GM12878 (cell line): Measurements from ENCODE around the gene TCIRG1. TPM values are rescaled to one million over a fixed set of nuclear protein-coding genes. Genes with fewer than 3 reads are reported as not detected.

Source experiments
- CHD2 ChIP-seq: IDR thresholded peaks from 2 replicates; pipeline ENCODE4 v1.6.1; 2011; ENCODE audit warnings: low read depth, low read length, improper control_type of control experiment, borderline replicate concordance
- FOS ChIP-seq: IDR thresholded peaks from 3 replicates; pipeline ENCODE4 v1.6.1; 2011; ENCODE audit warnings: borderline replicate concordance; ENCODE audit not compliant: insufficient read length; ENCODE audit errors: extremely low read depth
- HDGF ChIP-seq: fragments of 450-650 bp; IDR thresholded peaks from 2 replicates; pipeline ENCODE4 v1.6.1; 2016; ENCODE audit warnings: antibody characterized with exemption
- LARP7 ChIP-seq: fragments of 450-650 bp; IDR thresholded peaks from 2 replicates; pipeline ENCODE4 v1.6.1; 2017; ENCODE audit warnings: mild to moderate bottlenecking
- SIX5 ChIP-seq: IDR thresholded peaks from 2 replicates; pipeline ENCODE4 v1.6.1; 2011; ENCODE audit warnings: mild to moderate bottlenecking, low read depth, low read length, moderate library complexity; ENCODE audit not compliant: severe bottlenecking
- SMARCA5 ChIP-seq: fragments of 450-650 bp; IDR thresholded peaks from 2 replicates; pipeline ENCODE4 v1.6.1; 2017; ENCODE audit warnings: mild to moderate bottlenecking
- ZBED1 ChIP-seq: IDR thresholded peaks from 2 replicates; pipeline ENCODE4 v1.6.1; 2016; ENCODE audit warnings: borderline replicate concordance
- polyA plus RNA-seq, 11 experiments: library from polyadenylated mRNA; depleted of rRNA in 4 of 11; unstranded in 6 of 11; stranded (reverse) in 5 of 11; fragments of >200 nt; fragmentation: Nextera tagmentation in 4 of 11; fragmentation: Illumina TruSeq in 1 of 11; extraction: Ambion mirVana in 4 of 11; extraction: Trizol in 1 of 11; gene quantifications; 1 replicate in 1 of 11; 2 replicates in 10 of 11; pipeline versions ENCODE4 v1.2.1 to v1.2.3, GENCODE V29; 2011 to 2016; ENCODE audit warnings: inconsistent platforms in 2 of 11, missing spikeins in 2 of 11, low read depth in 1 of 11
- total RNA-seq, 4 experiments: library from RNA; depleted of rRNA in 3 of 4; stranded (reverse); fragments of >200 nt in 3 of 4; fragmentation: Illumina TruSeq in 1 of 4; extraction: Trizol in 1 of 4; gene quantifications; 2 replicates each; pipeline versions ENCODE4 v1.2.1 to v1.2.3, GENCODE V29; 2013 to 2021
- TF ChIP-seq, protein P1 (sequence below): fragments of 450-650 bp; IDR thresholded peaks from 2 replicates; pipeline ENCODE4 v1.6.1; 2017; ENCODE audit warnings: mild to moderate bottlenecking, low read depth, inconsistent platforms; ENCODE audit not compliant: poor library complexity, severe bottlenecking
- TF ChIP-seq, protein P2 (sequence below): fragments of 450-650 bp; IDR thresholded peaks from 2 replicates; pipeline ENCODE4 v1.6.1; 2017; ENCODE audit warnings: low read depth, mild to moderate bottlenecking, moderate library complexity
- TF ChIP-seq, protein P3 (sequence below): IDR thresholded peaks from 2 replicates; pipeline ENCODE4 v1.6.1; 2012; ENCODE audit warnings: mild to moderate bottlenecking, low read depth, low read length
- TF ChIP-seq, protein P4 (sequence below): fragments of 450-650 bp; IDR thresholded peaks from 2 replicates; pipeline ENCODE4 v1.6.1; 2017; ENCODE audit warnings: mild to moderate bottlenecking
- TF ChIP-seq, protein P5 (sequence below): fragments of 450-650 bp; formaldehyde crosslinking; IDR thresholded peaks from 2 replicates; pipeline ENCODE4 v1.4.0; 2020; ENCODE audit warnings: mild to moderate bottlenecking, moderate library complexity
- TF ChIP-seq, protein P6 (sequence below): IDR thresholded peaks from 2 replicates; pipeline ENCODE4 v1.6.1; 2012; ENCODE audit warnings: low read length, inconsistent platforms

Gene TCIRG1
- total and polyA plus RNA-seq, 10 of the 15 experiments (the other 5 are each of a cell fraction or from before 2014, with no cell fraction given), result 0.76 to 218 (median 87.4) TPM

DNA sequence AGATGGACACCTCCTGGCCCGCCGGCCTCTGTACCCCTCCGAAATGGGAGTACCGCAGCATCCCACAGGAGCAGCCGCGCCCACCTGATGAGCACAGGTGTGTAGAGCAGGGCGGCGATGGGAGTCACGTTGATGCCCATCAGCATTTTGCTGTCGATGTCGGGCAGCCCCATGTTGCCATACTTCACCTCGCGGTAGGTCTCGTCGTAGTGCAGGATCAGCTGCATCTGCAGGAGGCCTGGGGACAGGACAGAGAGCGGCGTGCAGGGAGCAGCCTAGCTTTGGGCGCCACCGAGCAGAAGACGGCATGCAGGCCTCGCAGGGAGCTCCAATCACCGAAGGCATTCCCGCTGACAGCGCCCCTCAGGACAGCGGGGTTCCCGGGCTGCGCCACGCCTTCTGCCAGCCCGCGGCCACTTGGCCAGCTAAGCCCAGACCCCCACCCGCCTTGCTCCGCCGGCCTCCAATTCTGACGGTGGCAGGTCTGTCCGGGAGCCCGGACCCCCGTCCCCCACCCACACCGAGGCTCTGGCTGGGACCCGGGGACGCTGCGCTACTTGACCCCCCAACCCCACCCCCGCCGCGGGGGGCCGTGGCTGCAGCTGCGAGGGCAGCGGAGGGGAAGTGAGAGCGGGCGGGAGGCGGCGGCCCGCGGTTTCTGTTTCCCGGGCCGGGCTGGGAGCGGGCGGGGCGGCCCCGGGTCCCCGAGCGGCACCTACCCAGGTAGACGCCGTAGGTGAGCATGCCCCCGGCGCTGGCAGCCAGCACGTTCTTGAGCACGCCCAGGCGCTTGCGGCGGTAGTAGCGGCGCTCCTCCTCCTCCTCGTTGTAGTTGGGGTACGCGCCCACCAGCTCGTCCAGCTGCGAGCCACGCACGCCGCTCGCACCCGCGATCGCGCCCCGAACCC, 35.6 kb upstream of the TCIRG1 start (continued):
- TF ChIP-seq, protein P1, sequence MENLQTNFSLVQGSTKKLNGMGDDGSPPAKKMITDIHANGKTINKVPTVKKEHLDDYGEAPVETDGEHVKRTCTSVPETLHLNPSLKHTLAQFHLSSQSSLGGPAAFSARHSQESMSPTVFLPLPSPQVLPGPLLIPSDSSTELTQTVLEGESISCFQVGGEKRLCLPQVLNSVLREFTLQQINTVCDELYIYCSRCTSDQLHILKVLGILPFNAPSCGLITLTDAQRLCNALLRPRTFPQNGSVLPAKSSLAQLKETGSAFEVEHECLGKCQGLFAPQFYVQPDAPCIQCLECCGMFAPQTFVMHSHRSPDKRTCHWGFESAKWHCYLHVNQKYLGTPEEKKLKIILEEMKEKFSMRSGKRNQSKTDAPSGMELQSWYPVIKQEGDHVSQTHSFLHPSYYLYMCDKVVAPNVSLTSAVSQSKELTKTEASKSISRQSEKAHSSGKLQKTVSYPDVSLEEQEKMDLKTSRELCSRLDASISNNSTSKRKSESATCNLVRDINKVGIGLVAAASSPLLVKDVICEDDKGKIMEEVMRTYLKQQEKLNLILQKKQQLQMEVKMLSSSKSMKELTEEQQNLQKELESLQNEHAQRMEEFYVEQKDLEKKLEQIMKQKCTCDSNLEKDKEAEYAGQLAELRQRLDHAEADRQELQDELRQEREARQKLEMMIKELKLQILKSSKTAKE, result no peak
- TF ChIP-seq HDGF (no peak), SMARCA5 (no peak), FOS (no peak), SIX5 (no peak), ZBED1 (no peak), LARP7 (no peak), CHD2 (no peak)
- TF ChIP-seq, protein P2, sequence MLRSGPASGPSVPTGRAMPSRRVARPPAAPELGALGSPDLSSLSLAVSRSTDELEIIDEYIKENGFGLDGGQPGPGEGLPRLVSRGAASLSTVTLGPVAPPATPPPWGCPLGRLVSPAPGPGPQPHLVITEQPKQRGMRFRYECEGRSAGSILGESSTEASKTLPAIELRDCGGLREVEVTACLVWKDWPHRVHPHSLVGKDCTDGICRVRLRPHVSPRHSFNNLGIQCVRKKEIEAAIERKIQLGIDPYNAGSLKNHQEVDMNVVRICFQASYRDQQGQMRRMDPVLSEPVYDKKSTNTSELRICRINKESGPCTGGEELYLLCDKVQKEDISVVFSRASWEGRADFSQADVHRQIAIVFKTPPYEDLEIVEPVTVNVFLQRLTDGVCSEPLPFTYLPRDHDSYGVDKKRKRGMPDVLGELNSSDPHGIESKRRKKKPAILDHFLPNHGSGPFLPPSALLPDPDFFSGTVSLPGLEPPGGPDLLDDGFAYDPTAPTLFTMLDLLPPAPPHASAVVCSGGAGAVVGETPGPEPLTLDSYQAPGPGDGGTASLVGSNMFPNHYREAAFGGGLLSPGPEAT, result no peak
- TF ChIP-seq, protein P3, sequence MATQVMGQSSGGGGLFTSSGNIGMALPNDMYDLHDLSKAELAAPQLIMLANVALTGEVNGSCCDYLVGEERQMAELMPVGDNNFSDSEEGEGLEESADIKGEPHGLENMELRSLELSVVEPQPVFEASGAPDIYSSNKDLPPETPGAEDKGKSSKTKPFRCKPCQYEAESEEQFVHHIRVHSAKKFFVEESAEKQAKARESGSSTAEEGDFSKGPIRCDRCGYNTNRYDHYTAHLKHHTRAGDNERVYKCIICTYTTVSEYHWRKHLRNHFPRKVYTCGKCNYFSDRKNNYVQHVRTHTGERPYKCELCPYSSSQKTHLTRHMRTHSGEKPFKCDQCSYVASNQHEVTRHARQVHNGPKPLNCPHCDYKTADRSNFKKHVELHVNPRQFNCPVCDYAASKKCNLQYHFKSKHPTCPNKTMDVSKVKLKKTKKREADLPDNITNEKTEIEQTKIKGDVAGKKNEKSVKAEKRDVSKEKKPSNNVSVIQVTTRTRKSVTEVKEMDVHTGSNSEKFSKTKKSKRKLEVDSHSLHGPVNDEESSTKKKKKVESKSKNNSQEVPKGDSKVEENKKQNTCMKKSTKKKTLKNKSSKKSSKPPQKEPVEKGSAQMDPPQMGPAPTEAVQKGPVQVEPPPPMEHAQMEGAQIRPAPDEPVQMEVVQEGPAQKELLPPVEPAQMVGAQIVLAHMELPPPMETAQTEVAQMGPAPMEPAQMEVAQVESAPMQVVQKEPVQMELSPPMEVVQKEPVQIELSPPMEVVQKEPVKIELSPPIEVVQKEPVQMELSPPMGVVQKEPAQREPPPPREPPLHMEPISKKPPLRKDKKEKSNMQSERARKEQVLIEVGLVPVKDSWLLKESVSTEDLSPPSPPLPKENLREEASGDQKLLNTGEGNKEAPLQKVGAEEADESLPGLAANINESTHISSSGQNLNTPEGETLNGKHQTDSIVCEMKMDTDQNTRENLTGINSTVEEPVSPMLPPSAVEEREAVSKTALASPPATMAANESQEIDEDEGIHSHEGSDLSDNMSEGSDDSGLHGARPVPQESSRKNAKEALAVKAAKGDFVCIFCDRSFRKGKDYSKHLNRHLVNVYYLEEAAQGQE, result no peak
- TF ChIP-seq, protein P4, sequence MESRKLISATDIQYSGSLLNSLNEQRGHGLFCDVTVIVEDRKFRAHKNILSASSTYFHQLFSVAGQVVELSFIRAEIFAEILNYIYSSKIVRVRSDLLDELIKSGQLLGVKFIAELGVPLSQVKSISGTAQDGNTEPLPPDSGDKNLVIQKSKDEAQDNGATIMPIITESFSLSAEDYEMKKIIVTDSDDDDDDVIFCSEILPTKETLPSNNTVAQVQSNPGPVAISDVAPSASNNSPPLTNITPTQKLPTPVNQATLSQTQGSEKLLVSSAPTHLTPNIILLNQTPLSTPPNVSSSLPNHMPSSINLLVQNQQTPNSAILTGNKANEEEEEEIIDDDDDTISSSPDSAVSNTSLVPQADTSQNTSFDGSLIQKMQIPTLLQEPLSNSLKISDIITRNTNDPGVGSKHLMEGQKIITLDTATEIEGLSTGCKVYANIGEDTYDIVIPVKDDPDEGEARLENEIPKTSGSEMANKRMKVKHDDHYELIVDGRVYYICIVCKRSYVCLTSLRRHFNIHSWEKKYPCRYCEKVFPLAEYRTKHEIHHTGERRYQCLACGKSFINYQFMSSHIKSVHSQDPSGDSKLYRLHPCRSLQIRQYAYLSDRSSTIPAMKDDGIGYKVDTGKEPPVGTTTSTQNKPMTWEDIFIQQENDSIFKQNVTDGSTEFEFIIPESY, result no peak
- TF ChIP-seq, protein P5, sequence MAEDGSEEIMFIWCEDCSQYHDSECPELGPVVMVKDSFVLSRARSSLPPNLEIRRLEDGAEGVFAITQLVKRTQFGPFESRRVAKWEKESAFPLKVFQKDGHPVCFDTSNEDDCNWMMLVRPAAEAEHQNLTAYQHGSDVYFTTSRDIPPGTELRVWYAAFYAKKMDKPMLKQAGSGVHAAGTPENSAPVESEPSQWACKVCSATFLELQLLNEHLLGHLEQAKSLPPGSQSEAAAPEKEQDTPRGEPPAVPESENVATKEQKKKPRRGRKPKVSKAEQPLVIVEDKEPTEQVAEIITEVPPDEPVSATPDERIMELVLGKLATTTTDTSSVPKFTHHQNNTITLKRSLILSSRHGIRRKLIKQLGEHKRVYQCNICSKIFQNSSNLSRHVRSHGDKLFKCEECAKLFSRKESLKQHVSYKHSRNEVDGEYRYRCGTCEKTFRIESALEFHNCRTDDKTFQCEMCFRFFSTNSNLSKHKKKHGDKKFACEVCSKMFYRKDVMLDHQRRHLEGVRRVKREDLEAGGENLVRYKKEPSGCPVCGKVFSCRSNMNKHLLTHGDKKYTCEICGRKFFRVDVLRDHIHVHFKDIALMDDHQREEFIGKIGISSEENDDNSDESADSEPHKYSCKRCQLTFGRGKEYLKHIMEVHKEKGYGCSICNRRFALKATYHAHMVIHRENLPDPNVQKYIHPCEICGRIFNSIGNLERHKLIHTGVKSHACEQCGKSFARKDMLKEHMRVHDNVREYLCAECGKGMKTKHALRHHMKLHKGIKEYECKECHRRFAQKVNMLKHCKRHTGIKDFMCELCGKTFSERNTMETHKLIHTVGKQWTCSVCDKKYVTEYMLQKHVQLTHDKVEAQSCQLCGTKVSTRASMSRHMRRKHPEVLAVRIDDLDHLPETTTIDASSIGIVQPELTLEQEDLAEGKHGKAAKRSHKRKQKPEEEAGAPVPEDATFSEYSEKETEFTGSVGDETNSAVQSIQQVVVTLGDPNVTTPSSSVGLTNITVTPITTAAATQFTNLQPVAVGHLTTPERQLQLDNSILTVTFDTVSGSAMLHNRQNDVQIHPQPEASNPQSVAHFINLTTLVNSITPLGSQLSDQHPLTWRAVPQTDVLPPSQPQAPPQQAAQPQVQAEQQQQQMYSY (CRISPR knock-in tag), result no peak
- TF ChIP-seq, protein P6, sequence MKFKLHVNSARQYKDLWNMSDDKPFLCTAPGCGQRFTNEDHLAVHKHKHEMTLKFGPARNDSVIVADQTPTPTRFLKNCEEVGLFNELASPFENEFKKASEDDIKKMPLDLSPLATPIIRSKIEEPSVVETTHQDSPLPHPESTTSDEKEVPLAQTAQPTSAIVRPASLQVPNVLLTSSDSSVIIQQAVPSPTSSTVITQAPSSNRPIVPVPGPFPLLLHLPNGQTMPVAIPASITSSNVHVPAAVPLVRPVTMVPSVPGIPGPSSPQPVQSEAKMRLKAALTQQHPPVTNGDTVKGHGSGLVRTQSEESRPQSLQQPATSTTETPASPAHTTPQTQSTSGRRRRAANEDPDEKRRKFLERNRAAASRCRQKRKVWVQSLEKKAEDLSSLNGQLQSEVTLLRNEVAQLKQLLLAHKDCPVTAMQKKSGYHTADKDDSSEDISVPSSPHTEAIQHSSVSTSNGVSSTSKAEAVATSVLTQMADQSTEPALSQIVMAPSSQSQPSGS, result no peak
